CD14-positive monocyte (primary cell): ENCODE data around the gene PDPN. TPM values are rescaled to one million over a fixed set of nuclear protein-coding genes. Genes with fewer than 3 reads are reported as not detected.

Experiments
- DNase-seq, 3 donors: peaks; one replicate each; pipeline ENCODE4 v3.0.0-alpha.2; 2011 to 2022
- H2AFZ ChIP-seq: 2 replicates; pipeline ENCODE4 v1.6.0; 2012; ENCODE audit warnings: mild to moderate bottlenecking, low read depth, low read length, inconsistent platforms; ENCODE audit not compliant: insufficient read depth, poor library complexity, severe bottlenecking
- H3K27ac ChIP-seq, 2 donors: 1 replicate in 1 of 2; 2 replicates in 1 of 2; pipeline ENCODE4 v1.5.1; 2012 to 2013; ENCODE audit warnings: low read length in 2 of 2, control low read depth in 1 of 2, inconsistent platforms in 1 of 2, low read depth in 1 of 2, mild to moderate bottlenecking in 1 of 2
- H3K27me3 ChIP-seq, 2 donors: one replicate each; pipeline versions ENCODE4 v1.6.0 to v1.6.1; 2011 to 2013; ENCODE audit warnings: low read length in 2 of 2; ENCODE audit not compliant: control insufficient read depth in 2 of 2, insufficient read depth in 2 of 2
- H3K36me3 ChIP-seq, 2 donors: replicated peaks in 1 of 2; 1 replicate in 1 of 2; 2 replicates in 1 of 2; pipeline versions ENCODE4 v1.5.1 to v1.6.1; 2012 to 2013; ENCODE audit warnings: low read length in 2 of 2, control low read depth in 1 of 2, inconsistent platforms in 1 of 2, mild to moderate bottlenecking in 1 of 2; ENCODE audit not compliant: insufficient read depth in 2 of 2, control insufficient read depth in 1 of 2
- H3K4me1 ChIP-seq, 2 donors: 1 replicate in 1 of 2; 2 replicates in 1 of 2; pipeline versions ENCODE4 v1.5.1 to v1.6.1; 2012 to 2013; ENCODE audit warnings: low read length in 2 of 2, control low read depth in 1 of 2, inconsistent platforms in 1 of 2, mild to moderate bottlenecking in 1 of 2, moderate library complexity in 1 of 2; ENCODE audit not compliant: insufficient read depth in 2 of 2, control insufficient read depth in 1 of 2
- H3K4me2 ChIP-seq: replicated peaks from 2 replicates; pipeline ENCODE3; 2012; ENCODE audit warnings: low read length, moderate library complexity, mild to moderate bottlenecking; ENCODE audit not compliant: poor library complexity, severe bottlenecking; ENCODE audit errors: extremely low read depth
- H3K4me3 ChIP-seq, 3 experiments: fragments of 200-600 bp in 1 of 3; sonication (generic) in 1 of 3; replicated peaks in 1 of 3; 1 replicate in 2 of 3; 2 replicates in 1 of 3; pipeline ENCODE4 v1.5.1; 2011 to 2013; ENCODE audit warnings: low read length in 3 of 3, mild to moderate bottlenecking in 3 of 3, control low read depth in 2 of 3, low read depth in 2 of 3, inconsistent platforms in 1 of 3, moderate library complexity in 1 of 3
- H3K79me2 ChIP-seq: 2 replicates; pipeline ENCODE4 v1.6.0; 2012; ENCODE audit warnings: mild to moderate bottlenecking, control low read depth, inconsistent platforms, low read length, moderate library complexity; ENCODE audit not compliant: insufficient read depth
- H3K9ac ChIP-seq: 2 replicates; pipeline ENCODE4 v1.6.0; 2017; ENCODE audit warnings: low read length, mild to moderate bottlenecking; ENCODE audit not compliant: insufficient read depth, poor library complexity, severe bottlenecking
- H3K9me3 ChIP-seq, 2 donors: replicated peaks in 1 of 2; 1 replicate in 1 of 2; 2 replicates in 1 of 2; pipeline versions ENCODE4 v1.5.1 to v1.6.1; 2012 to 2013; ENCODE audit warnings: low read length in 2 of 2, control low read depth in 1 of 2; ENCODE audit not compliant: control insufficient read depth in 1 of 2, insufficient read depth in 1 of 2
- H4K20me1 ChIP-seq: 2 replicates; pipeline ENCODE4 v1.6.0; 2012; ENCODE audit warnings: mild to moderate bottlenecking, low read length, control low read depth, moderate library complexity; ENCODE audit not compliant: insufficient read depth
- H3K27ac Mint-ChIP-seq, 7 donors: one replicate each; pipeline ENCODE4 v1.8.0; 2020; ENCODE audit warnings: mild to moderate bottlenecking in 7 of 7, mixed read lengths in 7 of 7, moderate library complexity in 6 of 7, inconsistent platforms in 2 of 7
- H3K27me3 Mint-ChIP-seq, 3 donors: one replicate each; pipeline ENCODE4 v1.8.0; 2021 to 2022; ENCODE audit warnings: low read depth in 3 of 3, mild to moderate bottlenecking in 3 of 3, mixed read lengths in 3 of 3, moderate library complexity in 3 of 3, inconsistent platforms in 1 of 3
- H3K36me3 Mint-ChIP-seq, 2 donors: one replicate each; pipeline ENCODE4 v1.8.0; 2020; ENCODE audit warnings: mixed read lengths in 2 of 2, inconsistent platforms in 1 of 2, mild to moderate bottlenecking in 1 of 2
- H3K4me1 Mint-ChIP-seq: one replicate; pipeline ENCODE4 v1.8.0; 2020; ENCODE audit warnings: mild to moderate bottlenecking, mixed read lengths
- H3K4me3 Mint-ChIP-seq, 2 donors: one replicate each; pipeline ENCODE4 v1.8.0; 2020; ENCODE audit warnings: mild to moderate bottlenecking in 2 of 2, mixed read lengths in 2 of 2, moderate library complexity in 1 of 2
- H3K9me3 Mint-ChIP-seq, 7 donors: one replicate each; pipeline ENCODE4 v1.8.0; 2020 to 2022; ENCODE audit warnings: mixed read lengths in 7 of 7, mild to moderate bottlenecking in 6 of 7, moderate library complexity in 6 of 7, inconsistent platforms in 2 of 7
- CTCF ChIP-seq: fragments of 200-600 bp; IDR thresholded peaks from one replicate; pipeline ENCODE4 v1.8.0; 2022; ENCODE audit warnings: antibody characterized with exemption, mild to moderate bottlenecking
- WGBS: methylation state at CpG from one replicate; pipeline ENCODE4 v1.1.5; 2013; ENCODE audit warnings: missing lambda C conversion rate; ENCODE audit not compliant: insufficient coverage; 5-methylcytosine and 5-hydroxymethylcytosine counted together
- intact Hi-C, 2 donors: fragments of 100-400 bp; cut with micrococcal nuclease; formaldehyde crosslinking; loops; one replicate each; pipeline versions ENCODE4 v1.15.0 to v1.15.1; 2023
- polyA plus RNA-seq, 3 donors: library from polyadenylated mRNA; depleted of rRNA in 1 of 3; unstranded in 2 of 3; stranded (reverse) in 1 of 3; fragments of 300-500 nt in 2 of 3; fragments of >200 nt in 1 of 3; fragmentation: Illumina TruSeq in 2 of 3; gene quantifications; 1 replicate in 2 of 3; 2 replicates in 1 of 3; pipeline ENCODE4 v1.2.3, GENCODE V29; 2012 to 2021

Gene PDPN
- polyA plus RNA-seq, 3 donors, result not detected

DNA sequence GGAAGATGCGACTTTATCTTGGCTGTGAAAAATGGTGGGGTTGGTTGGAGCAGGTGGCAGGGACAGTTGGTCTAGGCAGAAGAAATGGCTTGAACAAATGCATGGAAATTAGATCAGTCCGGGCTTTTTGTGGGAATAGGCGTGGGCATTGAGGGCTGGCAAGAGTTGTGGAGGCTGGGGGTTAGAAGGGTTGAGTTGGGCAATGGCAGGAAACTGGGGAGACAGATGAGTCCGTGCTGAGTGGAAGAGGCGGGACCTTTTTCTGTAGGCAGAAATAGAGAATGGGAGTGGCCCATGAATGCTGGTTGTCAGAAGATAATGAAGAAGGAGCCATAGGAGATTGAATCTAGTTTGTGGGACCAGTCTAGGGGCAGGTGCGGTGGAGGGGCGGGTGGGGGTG, 6.9 kb downstream of the PDPN start:
- H3K27me3 ChIP-seq, result peaks cover 16 to 33% of the 10 kb centered on the region in 2 donors
- TF ChIP-seq CTCF, result no peak
- H3K4me3 ChIP-seq, result no peak overlapping the region
- WGBS, result 57% methylated on average over 7 of the region's 7 CpGs
- no peaks in the 10 kb centered on the region for H3K79me2 ChIP-seq
- Mint-ChIP-seq H3K27ac (no peak overlapping the region), H3K27me3 (peaks cover 34 to 38% (median 34%) of the 10 kb centered on the region in 3 donors), H3K9me3 (peaks cover 0 to 17% (median 6%) of the 10 kb centered on the region in 7 donors), H3K4me1 (peaks cover 43% of the 10 kb centered on the region), H3K4me3 (peak overlapping the region; percentile 47 to 49), H3K36me3 (no peaks in the 10 kb centered on the region)
- intact Hi-C loops, result no loop called here
- peaks cover 36 to 37% of the 10 kb centered on the region in 2 donors for H3K4me1 ChIP-seq
- no peaks in the 10 kb centered on the region for H3K9me3 ChIP-seq
- H3K9ac ChIP-seq, result no peak overlapping the region
- no peak overlapping the region for H3K4me2 ChIP-seq
- H4K20me1 ChIP-seq, result no peaks in the 10 kb centered on the region
- no peak overlapping the region for H3K27ac ChIP-seq
- H3K36me3 ChIP-seq, result no peaks in the 10 kb centered on the region
- H2AFZ ChIP-seq, result no peak overlapping the region
- DNase-seq, result peak; percentile 22 to 49 (median 43)

- peak overlapping the region; percentile 38 for H3K9ac ChIP-seq
- H3K27me3 Mint-ChIP-seq, result peaks cover 18 to 41% (median 19%) of the 10 kb centered on the region in 3 donors
- peaks cover 36 to 37% of the 10 kb centered on the region in 2 donors for H3K4me1 ChIP-seq
- intact Hi-C loops, result no loop called here
- peak overlapping the region; percentile 18 for H2AFZ ChIP-seq
- peak; percentile 78 to 93 (median 91) for DNase-seq
- H3K79me2 ChIP-seq, result no peaks in the 10 kb centered on the region
- H3K27ac ChIP-seq, result peak overlapping the region; percentile 84 to 87
- H3K36me3 ChIP-seq, result no peaks in the 10 kb centered on the region
- no peaks in the 10 kb centered on the region for H3K36me3 Mint-ChIP-seq
- H3K4me2 ChIP-seq, result peak overlapping the region; percentile 40
- peaks cover 3 to 14% of the 10 kb centered on the region in 2 donors for H3K27me3 ChIP-seq
- WGBS, result 37% methylated on average over 10 of the region's 10 CpGs
- peak overlapping the region; percentile 11 to 75 for H3K4me3 Mint-ChIP-seq
- H3K4me3 ChIP-seq, result peak overlapping the region in 1 of 3 experiments; percentile 40
- TF ChIP-seq CTCF, result no peak
- peak overlapping the region; percentile 89 to 93 (median 92) for H3K27ac Mint-ChIP-seq
- H3K9me3 Mint-ChIP-seq, result peaks cover 0 to 14% (median 5%) of the 10 kb centered on the region in 7 donors
- no peaks in the 10 kb centered on the region for H4K20me1 ChIP-seq
- peaks cover 41% of the 10 kb centered on the region for H3K4me1 Mint-ChIP-seq
- no peaks in the 10 kb centered on the region for H3K9me3 ChIP-seq
Measured at GRCh38 chr1:13593511-13594131, 10.0 kb downstream of the PDPN start.
